Fibroblast of pulmonary artery (primary cell): ENCODE measurements around the gene PNMA1.
A peak's percentile ranks its signal among the peaks of the same experiment; 100 is the strongest.

Experiments used
- DNase-seq: peaks from one replicate; pipeline ENCODE4 v3.0.0-alpha.2; 2010; ENCODE audit warnings: low read depth
- H3K4me3 ChIP-seq: replicated peaks from 2 replicates; pipeline ENCODE4 v1.5.1; 2011; ENCODE audit warnings: low read depth, mild to moderate bottlenecking, control low read depth, low read length, moderate library complexity
- TF ChIP-seq, protein P1 (sequence below): IDR thresholded peaks from 2 replicates; pipeline ENCODE4 v1.5.1; 2011; ENCODE audit warnings: mild to moderate bottlenecking, control low read depth, low read length, inconsistent platforms; ENCODE audit errors: missing control alignments

Gene PNMA1

GRCh38 chr14:73700325-73700724, 13.9 kb downstream of the PNMA1 start:
- TF ChIP-seq, protein P1, sequence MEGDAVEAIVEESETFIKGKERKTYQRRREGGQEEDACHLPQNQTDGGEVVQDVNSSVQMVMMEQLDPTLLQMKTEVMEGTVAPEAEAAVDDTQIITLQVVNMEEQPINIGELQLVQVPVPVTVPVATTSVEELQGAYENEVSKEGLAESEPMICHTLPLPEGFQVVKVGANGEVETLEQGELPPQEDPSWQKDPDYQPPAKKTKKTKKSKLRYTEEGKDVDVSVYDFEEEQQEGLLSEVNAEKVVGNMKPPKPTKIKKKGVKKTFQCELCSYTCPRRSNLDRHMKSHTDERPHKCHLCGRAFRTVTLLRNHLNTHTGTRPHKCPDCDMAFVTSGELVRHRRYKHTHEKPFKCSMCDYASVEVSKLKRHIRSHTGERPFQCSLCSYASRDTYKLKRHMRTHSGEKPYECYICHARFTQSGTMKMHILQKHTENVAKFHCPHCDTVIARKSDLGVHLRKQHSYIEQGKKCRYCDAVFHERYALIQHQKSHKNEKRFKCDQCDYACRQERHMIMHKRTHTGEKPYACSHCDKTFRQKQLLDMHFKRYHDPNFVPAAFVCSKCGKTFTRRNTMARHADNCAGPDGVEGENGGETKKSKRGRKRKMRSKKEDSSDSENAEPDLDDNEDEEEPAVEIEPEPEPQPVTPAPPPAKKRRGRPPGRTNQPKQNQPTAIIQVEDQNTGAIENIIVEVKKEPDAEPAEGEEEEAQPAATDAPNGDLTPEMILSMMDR, result no peak
- DNase-seq, result no peak
- H3K4me3 ChIP-seq, result no peak overlapping the region

- DNase-seq, result peak; percentile 42
- TF ChIP-seq, protein P1, result no peak
- no peak overlapping the region for H3K4me3 ChIP-seq
These were observed 17.5 kb downstream of the PNMA1 start for GRCh38 chr14:73696466-73697400.

DNA sequence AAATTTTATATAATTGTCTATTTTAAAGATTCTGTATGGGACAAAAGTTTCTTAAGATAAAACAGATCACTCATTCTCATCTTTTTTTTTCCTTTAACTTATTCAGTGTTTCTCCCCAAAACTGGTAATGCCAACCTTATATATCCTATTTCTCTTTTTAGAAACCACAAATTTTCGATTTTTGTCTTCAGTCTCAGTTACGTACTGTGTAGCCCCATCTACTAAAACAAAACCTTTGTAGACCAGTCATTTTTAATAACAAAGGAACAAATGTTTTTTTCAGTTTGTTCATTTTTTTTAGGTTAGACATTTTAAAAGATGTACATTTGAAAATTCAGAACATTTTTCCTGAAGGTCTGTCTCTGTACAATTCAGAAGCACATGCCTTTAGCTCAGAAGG, 18.2 kb downstream of the PNMA1 start:
- DNase-seq, result no peak
- TF ChIP-seq, protein P1, result no peak

GRCh38 chr14:73695082-73695481, 19.1 kb downstream of the PNMA1 start:
- no peak overlapping the region for H3K4me3 ChIP-seq
- no peak for DNase-seq
- TF ChIP-seq, protein P1, result no peak

More for the DNA sequence above, 18.2 kb downstream of the PNMA1 start:
- H3K4me3 ChIP-seq, result no peak overlapping the region

DNA sequence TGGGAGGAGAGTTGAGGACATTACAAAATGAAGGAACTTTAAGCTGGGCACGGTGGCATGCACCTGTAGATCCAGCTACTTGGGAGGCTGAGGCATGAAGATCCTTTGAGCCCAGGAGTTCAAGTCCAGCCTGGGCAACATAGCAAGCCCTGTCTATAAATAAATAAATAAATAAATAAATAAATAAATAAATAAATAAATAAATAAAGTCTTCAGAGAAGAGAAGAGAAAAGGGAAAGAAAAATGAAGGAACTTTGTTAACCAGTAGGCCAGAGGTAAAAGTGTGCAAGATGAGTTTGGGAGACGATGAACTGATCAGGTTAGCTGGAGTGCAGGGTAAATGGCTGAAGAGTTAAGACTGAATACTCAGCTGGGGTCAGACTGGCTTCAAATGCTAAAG, 20.1 kb downstream of the PNMA1 start:
- H3K4me3 ChIP-seq, result no peak overlapping the region
- DNase-seq, result no peak
- TF ChIP-seq, protein P1, result no peak

DNA sequence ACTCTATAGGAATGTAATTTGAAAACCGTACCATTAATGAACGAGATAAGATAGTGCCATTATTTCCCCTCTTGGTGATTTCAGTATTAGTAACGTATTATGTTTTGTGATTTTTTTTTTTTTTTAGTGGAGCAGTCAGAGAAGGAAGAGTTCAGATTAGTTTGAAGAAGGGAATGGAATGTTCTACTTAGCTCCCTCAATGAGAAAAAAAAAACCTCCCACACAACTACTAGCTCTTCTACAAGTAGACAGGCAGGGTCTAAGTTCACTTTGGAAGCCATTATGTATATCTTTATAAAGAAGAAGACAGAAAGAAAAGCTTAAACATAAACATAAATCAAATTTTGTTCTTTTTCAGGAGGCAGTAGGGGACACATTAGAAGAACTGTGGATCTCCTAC, 27.3 kb downstream of the PNMA1 start:
- TF ChIP-seq, protein P1, result no peak
- H3K4me3 ChIP-seq, result no peak overlapping the region
- DNase-seq, result peak; percentile 39
